HG02981 (cell line): ENCODE data around the gene CHD3.
A peak's percentile ranks its signal among the peaks of the same experiment; 100 is the strongest.
"Not testable (repeated sequence)": the region's sequence is repeated elsewhere in the genome, so short reads cannot be mapped to it uniquely, and the experiment has no call there.

Source experiments
- ATAC-seq: cut with Tn5 transposase; IDR thresholded peaks from one replicate; pipeline ENCODE4 v1.9.1; 2021; ENCODE audit warnings: mild to moderate bottlenecking, moderate library complexity; ENCODE audit not compliant: unreplicated experiment

The CHD3 gene

GRCh38 chr17:7930841-7931631 lies 42.4 kb downstream of the CHD3 start:
- no peak for ATAC-seq

- ATAC-seq: peak; percentile 81
These were observed 43.3 kb downstream of the CHD3 start, which contains the start of the genes CNTROB and TRAPPC1 for GRCh38 chr17:7931709-7932482. Gene CNTROB, plus strand, starts transcription at chr17:7932206. Its CDS starts 874 bp downstream, at chr17:7933080. Gene TRAPPC1, minus strand, starts transcription at chr17:7931946. Its CDS starts 117 bp downstream, at chr17:7931829.

GRCh38 chr17:7932483-7932891 lies 43.9 kb downstream of the CHD3 start:
- ATAC-seq: peak; percentile 18

GRCh38 chr17:7932949-7933348 lies 44.4 kb downstream of the CHD3 start:
- no peak for ATAC-seq

- ATAC-seq: no peak
These were observed 47.3 kb downstream of the CHD3 start for GRCh38 chr17:7935859-7936258.

- no peak for ATAC-seq
These were observed 51.4 kb downstream of the CHD3 start for GRCh38 chr17:7940034-7940433.

GRCh38 chr17:7940743-7941142 lies 52.2 kb downstream of the CHD3 start:
- no peak for ATAC-seq

- ATAC-seq: no peak
These were observed 54.7 kb downstream of the CHD3 start for GRCh38 chr17:7943291-7943690.

- no peak for ATAC-seq
These were observed 55.7 kb downstream of the CHD3 start for GRCh38 chr17:7944326-7944725.

GRCh38 chr17:7945651-7946050 lies 57.1 kb downstream of the CHD3 start:
- ATAC-seq: no peak

- ATAC-seq: no peak
These were observed 57.9 kb downstream of the CHD3 start for GRCh38 chr17:7946441-7946840.

- no peak for ATAC-seq
These were observed 59.1 kb downstream of the CHD3 start for GRCh38 chr17:7947651-7948050.

- ATAC-seq: no peak
These were observed 62.0 kb downstream of the CHD3 start for GRCh38 chr17:7950578-7950977.

GRCh38 chr17:7951143-7951792 lies 62.7 kb downstream of the CHD3 start:
- peak; percentile 74 for ATAC-seq

- ATAC-seq: not testable (repeated sequence)
These were observed 64.7 kb downstream of the CHD3 start for GRCh38 chr17:7953266-7953665.

- ATAC-seq: no peak
These were observed 67.0 kb downstream of the CHD3 start for GRCh38 chr17:7955414-7956227.

GRCh38 chr17:7956228-7956965 lies 67.8 kb downstream of the CHD3 start:
- no peak for ATAC-seq

GRCh38 chr17:7959503-7960253 lies 71.1 kb downstream of the CHD3 start:
- no peak for ATAC-seq

GRCh38 chr17:7961421-7961820 lies 72.8 kb downstream of the CHD3 start:
- ATAC-seq: no peak
